A673 (cell line): Measurements from ENCODE around the gene AKR7A2. TPM values are rescaled to one million over a fixed set of nuclear protein-coding genes. Genes with fewer than 3 reads are reported as not detected.
"Not testable (repeated sequence)": the region's sequence is repeated elsewhere in the genome, so short reads cannot be mapped to it uniquely, and the experiment has no call there.

ENCODE experiments used
- BruUV-seq: library from RNA; stranded (reverse); fragments of 400-500 nt; replicated peaks from 2 replicates; lab custom pipeline; 2021; lab: Mats Ljungman, UMichigan
- CTCF ChIA-PET: fragments of 300-600 bp; sonication (Branson Sonifier 250); formaldehyde crosslinking; loops from one replicate; lab custom pipeline; 2022; ENCODE audit warnings: antibody characterized with exemption; lab: Charles Lee
- POLR2A ChIA-PET: fragments of 300-600 bp; sonication (Branson Sonifier 250); formaldehyde crosslinking; loops from one replicate; lab custom pipeline; 2022; ENCODE audit warnings: antibody characterized with exemption; ENCODE audit not compliant: low non-redundant PET; lab: Charles Lee
- DNase-seq: peaks from one replicate; pipeline ENCODE4 v3.0.0-alpha.2; 2015; ENCODE audit warnings: low spot score
- H3K27ac ChIP-seq: fragments of 200-600 bp; sonication (generic); 2 replicates; pipeline ENCODE4 v1.5.1; 2016; ENCODE audit warnings: mixed run types, low read depth, mild to moderate bottlenecking, mixed read lengths, antibody characterized with exemption, low read length; ENCODE audit not compliant: poor library complexity, severe bottlenecking
- H3K27me3 ChIP-seq: fragments of 200-600 bp; sonication (generic); replicated peaks from 2 replicates; pipeline ENCODE4 v1.6.1; 2017; ENCODE audit warnings: mixed run types, low read depth, mild to moderate bottlenecking, mixed read lengths, antibody characterized with exemption, low read length; ENCODE audit not compliant: insufficient read depth, poor library complexity
- H3K36me3 ChIP-seq: fragments of 200-600 bp; sonication (generic); 2 replicates; pipeline ENCODE4 v1.6.1; 2016; ENCODE audit warnings: mixed run types, mild to moderate bottlenecking, mixed read lengths, antibody characterized with exemption, low read length; ENCODE audit not compliant: insufficient read depth, poor library complexity, severe bottlenecking
- H3K4me1 ChIP-seq: fragments of 200-600 bp; sonication (generic); 2 replicates; pipeline ENCODE4 v1.6.1; 2017; ENCODE audit warnings: mixed run types, mild to moderate bottlenecking, mixed read lengths, antibody characterized with exemption, low read length; ENCODE audit not compliant: insufficient read depth, poor library complexity, severe bottlenecking
- H3K4me3 ChIP-seq: fragments of 200-600 bp; sonication (generic); 2 replicates; pipeline ENCODE4 v1.5.1; 2016; ENCODE audit warnings: low read depth, mixed run types, mild to moderate bottlenecking, mixed read lengths, low read length; ENCODE audit not compliant: poor library complexity, severe bottlenecking
- H3K9me3 ChIP-seq: fragments of 200-600 bp; sonication (generic); 2 replicates; pipeline ENCODE4 v1.6.1; 2016; ENCODE audit warnings: mixed run types, low read depth, mild to moderate bottlenecking, mixed read lengths, antibody characterized with exemption, low read length; ENCODE audit not compliant: poor library complexity, severe bottlenecking
- EZH2 ChIP-seq: fragments of 200-600 bp; sonication (generic); IDR thresholded peaks from 2 replicates; pipeline ENCODE4 v1.6.1; 2017; ENCODE audit warnings: borderline replicate concordance, low read depth, mild to moderate bottlenecking, mixed read lengths, antibody characterized with exemption, low read length; ENCODE audit not compliant: poor library complexity, severe bottlenecking
- intact Hi-C: fragments of 100-400 bp; cut with micrococcal nuclease; formaldehyde crosslinking; loops from one replicate; pipeline ENCODE4 v1.10.0; 2022; ENCODE audit not compliant: unreplicated experiment
- total RNA-seq: library from RNA; stranded (reverse); gene quantifications from 2 replicates; pipeline ENCODE4 v1.2.3, GENCODE V29; 2021
- TF ChIP-seq, protein P1 (sequence below): fragments of 300-800, 200-600 bp; sonication (generic); conservative IDR thresholded peaks from 2 replicates; pipeline ENCODE4 v1.5.1; 2017; ENCODE audit warnings: low read depth, mild to moderate bottlenecking, antibody characterized with exemption, low read length, moderate library complexity, mixed read lengths

Gene AKR7A2
- total RNA-seq, 1 experiment from 2014 or later, result 57.2 TPM

DNA sequence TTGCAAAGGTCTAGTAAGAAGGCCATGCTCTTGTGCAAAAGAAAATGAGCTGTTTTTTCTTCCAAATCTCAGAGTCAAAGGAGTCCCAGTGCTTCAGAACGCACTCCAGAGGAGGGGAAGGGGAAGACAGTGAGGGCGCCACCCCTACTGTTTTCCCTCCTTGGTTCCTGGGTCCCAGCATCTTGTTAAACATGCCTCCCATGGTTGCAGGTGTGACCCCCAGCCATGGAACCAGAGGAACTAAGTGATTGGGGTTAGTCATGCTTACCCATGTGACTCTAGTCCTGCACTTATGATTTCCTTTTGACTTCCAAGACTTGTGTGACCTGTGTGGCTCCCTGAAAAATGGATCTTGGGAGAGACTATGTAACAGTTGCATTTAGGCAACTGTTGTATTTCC is 17.3 kb downstream of the AKR7A2 start:
- ChIA-PET POLR2A (no interaction called here), CTCF (no interaction called here)
- H3K9me3 ChIP-seq, result peaks cover 28% of the 10 kb centered on the region
- BruUV-seq, result no TSS peak
- intact Hi-C loops, result no loop called here
- no peaks in the 10 kb centered on the region for H3K4me1 ChIP-seq
- no peak for DNase-seq
- H3K4me3 ChIP-seq, result no peak overlapping the region
- TF ChIP-seq, protein P1, sequence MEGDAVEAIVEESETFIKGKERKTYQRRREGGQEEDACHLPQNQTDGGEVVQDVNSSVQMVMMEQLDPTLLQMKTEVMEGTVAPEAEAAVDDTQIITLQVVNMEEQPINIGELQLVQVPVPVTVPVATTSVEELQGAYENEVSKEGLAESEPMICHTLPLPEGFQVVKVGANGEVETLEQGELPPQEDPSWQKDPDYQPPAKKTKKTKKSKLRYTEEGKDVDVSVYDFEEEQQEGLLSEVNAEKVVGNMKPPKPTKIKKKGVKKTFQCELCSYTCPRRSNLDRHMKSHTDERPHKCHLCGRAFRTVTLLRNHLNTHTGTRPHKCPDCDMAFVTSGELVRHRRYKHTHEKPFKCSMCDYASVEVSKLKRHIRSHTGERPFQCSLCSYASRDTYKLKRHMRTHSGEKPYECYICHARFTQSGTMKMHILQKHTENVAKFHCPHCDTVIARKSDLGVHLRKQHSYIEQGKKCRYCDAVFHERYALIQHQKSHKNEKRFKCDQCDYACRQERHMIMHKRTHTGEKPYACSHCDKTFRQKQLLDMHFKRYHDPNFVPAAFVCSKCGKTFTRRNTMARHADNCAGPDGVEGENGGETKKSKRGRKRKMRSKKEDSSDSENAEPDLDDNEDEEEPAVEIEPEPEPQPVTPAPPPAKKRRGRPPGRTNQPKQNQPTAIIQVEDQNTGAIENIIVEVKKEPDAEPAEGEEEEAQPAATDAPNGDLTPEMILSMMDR, result no peak
- no peak for TF ChIP-seq EZH2
- no peaks in the 10 kb centered on the region for H3K27me3 ChIP-seq
- H3K36me3 ChIP-seq, result peaks cover 5% of the 10 kb centered on the region
- no peak overlapping the region for H3K27ac ChIP-seq

DNA sequence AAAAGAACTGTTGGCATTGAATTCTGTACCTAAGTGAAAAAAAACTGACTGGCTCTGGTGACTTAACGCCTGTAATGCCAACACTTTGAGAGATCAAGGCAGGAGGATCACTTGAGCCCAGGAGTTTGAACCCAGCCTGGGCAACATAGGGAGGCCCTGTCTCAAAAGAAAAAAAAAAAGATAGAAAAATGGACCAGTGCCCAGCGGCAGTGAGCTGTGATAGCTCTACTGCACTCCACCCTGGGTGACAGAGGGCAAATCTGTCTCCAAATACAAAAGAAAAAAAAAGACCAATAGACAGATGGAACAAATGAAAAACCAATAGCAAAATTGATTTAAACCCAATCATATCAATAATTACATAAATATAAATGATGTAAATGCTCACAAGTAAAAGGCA is 22.7 kb downstream of the AKR7A2 start:
- intact Hi-C loops, result no loop called here
- Histone ChIP-seq H3K9me3 (peaks cover 15% of the 10 kb centered on the region), H3K27ac (no peak overlapping the region), H3K27me3 (no peaks in the 10 kb centered on the region), H3K4me3 (no peak overlapping the region), H3K4me1 (no peaks in the 10 kb centered on the region), H3K36me3 (peaks cover 5% of the 10 kb centered on the region)
- ChIA-PET POLR2A (no interaction called here), CTCF (no interaction called here)
- DNase-seq, result no peak
- no TSS peak for BruUV-seq
- TF ChIP-seq, protein P1, result no peak
- no peak for TF ChIP-seq EZH2

DNA sequence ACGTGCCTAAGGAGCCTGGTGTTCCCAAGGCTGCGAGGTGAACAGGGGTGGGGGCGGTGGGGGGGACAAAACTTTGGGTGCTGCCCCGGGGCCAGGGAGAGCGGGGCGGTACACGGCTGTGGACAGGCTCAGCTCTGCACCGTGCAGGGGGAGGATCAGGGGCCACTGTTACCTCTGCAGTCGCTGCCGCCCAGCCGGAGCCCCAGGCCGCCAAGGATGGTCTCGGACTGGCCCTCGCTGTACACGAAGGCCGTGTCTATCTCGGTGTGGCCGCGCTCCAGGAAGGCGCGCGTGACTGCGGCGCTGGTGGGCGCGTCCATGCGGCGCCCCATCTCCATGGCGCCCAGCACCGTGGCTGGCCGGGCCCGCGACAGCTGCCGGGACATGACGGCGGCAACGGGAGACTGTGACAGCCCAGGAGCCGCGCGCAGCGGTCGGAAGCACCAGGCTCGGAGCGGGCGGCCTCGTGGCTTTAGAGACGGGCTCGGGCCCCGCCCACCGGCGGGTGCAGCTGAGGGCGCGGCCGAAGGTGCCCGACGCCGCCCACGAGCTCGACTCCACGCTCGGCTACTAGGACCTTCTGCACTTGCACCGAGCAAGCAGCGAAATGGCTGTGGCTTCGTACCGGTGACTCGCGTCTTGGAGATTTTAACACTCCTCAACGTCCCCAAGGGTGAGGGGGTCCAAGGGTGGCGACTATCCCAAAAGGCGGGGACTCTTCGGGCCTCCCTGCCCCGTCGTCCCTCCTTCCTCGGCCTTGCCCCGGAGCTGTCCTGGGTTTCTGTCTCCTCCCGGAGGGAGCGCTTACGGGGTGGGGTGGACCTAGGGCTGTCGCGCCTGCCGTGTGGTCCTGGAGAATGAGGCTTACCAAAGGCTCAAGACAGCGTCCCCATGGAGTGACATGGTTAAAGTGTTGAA is 23.4 kb downstream of the AKR7A2 start, which contains the start of gene AKR7A3:
Gene AKR7A3, minus strand, starts transcription at position 447 of the 918 bp plus-strand sequence. Its CDS starts 61 bp downstream, at position 386.
- H3K4me3 ChIP-seq, H3K4me1 ChIP-seq, H3K36me3 ChIP-seq, POLR2A ChIA-PET, H3K27ac ChIP-seq, H3K27me3 ChIP-seq, BruUV-seq, CTCF ChIA-PET, intact Hi-C loops: not testable (repeated sequence)
- H3K9me3 ChIP-seq, result peaks cover 11% of the 10 kb centered on the region
- DNase-seq, result peak; percentile 26
